CD4-positive, alpha-beta T cell treated with Interleukin-4 for 1 hour (primary cell): ENCODE measurements around the gene MT3.

Experiments used
- DNase-seq, 2 donors: peaks; one replicate each; pipeline ENCODE4 v3.0.0-alpha.2; 2020 to 2022

MT3 gene

DNA sequence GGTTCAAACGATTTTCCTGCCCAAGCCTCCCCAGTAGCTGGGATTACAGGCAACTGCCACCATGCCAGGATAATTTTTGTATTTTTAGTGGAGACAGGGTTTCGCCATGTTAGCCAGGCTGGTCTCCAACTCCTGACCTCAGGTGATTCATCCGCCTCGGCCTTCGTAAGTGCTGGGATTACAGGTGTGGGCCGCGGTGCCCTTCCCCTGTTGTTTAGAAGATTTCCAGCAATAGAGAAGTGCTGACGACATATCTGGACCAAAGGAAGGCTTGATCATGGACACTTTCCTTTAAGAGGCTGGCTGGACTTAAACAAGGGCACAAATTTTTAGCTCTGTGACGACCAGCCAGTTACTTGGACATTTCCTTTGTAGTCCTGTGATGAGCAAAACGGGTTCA lies 41.9 kb downstream of the MT3 start:
- DNase-seq = no peak

DNA sequence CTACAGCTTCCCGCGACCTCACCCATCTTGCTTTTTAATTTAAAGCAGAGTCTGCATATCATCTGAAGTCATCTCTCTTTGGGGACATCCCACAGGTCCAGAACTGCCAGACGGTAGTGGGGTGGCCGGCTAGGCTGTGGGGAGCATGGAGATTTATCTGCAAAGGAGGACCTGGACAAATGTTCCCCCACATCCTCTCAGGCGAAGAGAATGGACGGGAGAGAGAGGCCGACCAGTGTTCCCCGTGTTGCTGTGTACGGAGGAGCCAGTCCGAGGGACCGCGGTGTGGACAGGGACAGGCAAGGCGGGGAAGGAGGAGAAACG lies 42.5 kb downstream of the MT3 start:
- no peak for DNase-seq

DNA sequence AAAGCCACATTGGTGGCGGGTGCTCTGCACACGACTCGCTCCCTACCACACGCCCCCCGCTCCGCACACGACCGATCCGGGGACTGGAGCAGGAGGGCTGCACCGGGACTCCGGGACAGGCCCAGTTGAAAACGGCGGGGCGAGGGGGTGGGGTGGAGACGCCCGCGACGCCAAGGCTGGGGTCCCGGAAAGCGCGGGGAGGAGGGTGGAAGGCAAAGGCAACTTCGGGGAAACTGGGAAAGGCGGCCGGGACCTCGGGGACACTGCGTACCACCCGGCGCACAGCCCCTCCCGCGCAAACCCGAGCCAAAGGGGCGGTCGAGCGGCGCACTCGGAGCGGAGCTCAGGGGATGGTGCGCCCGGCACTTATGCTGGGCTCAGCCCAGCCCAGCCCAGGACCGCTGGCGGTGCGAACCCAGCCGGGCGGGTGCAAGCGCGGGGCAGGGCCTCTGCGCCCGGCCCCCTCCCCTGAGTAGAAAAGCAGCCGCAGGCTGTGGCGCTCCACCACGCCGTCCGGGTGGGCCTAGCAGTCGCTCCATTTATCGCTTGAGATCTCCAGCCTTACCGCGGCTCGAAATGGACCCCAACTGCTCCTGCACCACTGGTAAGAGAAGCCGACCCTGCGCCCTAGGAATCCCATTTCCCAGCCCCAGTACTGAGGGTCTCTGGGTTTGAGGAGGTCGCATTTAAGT lies 43.0 kb downstream of the MT3 start, which contains the start of gene MT1M:
Gene MT1M (plus strand): TSS at position 504 of the 692 bp plus-strand sequence. CDS start 73 bp downstream, at position 577.
- DNase-seq = no peak

DNA sequence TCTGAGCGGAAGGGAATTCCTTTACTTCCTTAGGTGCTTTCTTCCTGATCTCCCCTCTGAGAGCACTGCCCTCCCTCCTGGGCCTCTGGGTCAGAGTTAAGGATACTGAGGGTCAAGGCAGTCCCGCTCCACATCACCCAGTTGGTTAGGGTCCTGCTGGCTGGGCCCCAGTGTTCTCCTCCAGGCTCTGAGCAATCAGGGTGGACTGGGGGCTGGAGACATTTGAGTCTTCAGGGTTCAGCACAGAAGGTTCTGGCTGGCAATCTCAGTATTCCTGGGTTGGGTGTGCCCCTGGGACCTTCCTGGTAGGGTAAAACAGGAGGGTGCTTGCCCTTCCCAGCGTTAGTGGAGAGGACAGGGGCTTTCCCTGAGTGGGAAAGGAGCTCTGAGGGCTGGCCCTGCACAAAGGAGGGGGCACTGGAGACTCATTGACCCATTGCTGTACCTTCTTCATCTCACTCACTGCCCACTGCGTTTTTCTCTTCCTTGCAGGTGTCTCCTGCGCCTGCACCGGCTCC lies 43.6 kb downstream of the MT3 start:
- DNase-seq = no peak

DNA sequence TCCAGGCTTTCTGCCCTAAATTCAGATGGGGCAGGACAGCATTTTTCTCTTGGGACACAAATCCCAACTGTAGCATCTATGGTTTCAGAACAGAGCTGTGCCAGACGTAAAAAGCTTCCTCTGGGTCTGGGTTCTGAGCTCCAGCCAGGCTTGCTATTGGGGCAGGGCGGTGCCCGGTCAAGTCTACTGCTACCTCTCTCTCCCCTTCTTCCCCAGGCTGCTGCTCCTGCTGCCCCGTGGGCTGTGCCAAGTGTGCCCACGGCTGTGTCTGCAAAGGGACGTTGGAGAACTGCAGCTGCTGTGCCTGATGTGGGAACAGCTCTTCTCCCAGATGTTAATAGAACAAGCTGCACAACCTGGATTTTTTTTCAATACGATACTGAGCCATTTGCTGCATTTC lies 44.2 kb downstream of the MT3 start:
- DNase-seq = no peak

DNA sequence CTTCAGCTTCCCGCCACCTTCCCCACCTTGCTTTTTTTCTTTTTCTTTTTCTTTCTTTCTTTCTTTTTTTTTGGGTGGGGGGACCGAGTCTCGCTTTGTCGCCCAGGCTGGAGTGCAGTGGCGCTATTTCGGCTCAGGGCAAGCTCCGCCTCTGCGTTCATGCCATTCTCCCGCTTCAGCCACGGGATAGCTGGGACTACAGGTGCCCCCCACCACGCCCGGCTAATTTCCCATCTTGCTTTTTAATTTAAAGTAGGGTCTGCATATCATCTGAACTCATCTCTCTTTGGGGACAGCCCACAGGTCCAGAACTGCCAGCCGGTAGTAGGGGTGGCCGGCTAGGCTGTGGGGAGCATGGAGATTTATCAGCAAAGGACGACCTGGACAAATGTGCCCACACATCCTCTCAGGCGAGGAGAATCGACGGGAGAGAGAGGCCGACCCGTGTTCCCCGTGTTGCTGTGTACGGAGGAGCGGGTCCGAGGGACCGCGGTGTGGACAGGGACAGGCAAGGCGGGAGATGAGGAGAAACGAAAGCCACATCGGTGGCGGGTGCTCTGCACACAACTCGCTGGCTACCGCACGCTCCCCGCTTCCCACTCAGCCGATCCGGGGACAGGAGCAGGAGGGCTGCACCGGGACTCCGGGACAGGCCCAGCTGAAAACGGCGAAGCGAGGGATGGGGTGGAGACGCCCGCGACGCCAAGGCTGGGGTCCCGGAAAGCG lies 45.5 kb downstream of the MT3 start:
- no peak for DNase-seq

DNA sequence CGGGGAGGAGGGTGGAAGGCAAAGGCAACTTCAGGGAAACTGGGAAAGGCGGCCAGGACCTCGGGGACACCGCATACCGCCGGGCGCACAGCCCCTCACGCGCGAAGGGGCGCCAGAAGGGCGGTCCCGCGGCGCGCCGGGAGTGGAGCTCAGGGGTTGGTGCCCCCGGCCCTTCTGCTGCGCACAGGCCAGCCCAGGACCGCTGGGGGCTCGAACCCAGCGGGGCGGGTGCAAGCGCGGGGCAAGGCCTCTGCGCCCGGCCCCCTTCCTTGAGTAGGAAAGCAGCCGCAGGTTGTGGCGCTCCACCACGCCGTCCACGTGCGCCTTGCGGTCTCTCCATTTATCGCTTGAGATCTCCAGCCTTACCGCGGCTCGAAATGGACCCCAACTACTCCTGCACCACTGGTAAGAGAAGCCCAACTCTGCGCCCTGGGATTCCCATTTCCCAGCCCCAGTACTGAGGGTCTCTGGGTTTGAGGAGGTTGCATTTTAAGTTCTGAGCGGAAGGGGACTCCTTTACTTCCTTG lies 46.2 kb downstream of the MT3 start:
- no peak for DNase-seq

DNA sequence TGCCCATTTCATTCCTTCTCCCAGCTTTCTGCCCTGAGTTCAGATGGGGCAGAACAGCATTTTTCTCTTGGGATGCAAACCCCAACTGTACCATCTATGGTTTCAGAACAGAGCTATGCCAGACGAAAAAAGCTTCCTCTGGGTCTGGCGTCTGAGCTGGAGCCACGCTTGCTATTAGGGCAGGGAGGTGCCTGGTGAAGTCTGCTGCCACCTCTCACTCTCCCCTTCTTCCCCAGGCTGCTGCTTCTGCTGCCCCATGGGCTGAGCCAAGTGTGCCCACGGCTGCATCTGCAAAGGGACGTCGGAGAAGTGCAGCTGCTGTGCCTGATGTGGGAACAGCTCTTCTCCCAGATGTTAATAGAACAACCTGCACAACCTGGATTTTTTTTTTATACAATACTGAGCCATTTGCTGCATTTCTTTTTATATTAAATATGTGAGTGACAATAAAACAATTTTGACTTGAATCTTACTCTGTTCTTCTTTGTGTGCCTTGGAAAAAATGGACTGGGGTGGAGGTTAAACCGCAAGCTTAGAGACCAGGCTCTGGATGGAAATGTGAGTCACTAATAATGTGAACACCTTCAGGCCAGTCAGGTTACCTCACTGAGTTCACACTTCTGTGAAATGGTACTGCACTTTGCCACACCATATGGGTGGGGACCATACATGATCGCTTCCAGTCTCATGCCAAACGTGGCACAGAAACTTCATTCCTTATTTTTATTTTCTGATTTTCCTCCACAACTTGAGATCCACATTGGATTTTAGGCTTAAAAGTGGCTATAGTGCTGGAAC lies 47.5 kb downstream of the MT3 start:
- DNase-seq = no peak

DNA sequence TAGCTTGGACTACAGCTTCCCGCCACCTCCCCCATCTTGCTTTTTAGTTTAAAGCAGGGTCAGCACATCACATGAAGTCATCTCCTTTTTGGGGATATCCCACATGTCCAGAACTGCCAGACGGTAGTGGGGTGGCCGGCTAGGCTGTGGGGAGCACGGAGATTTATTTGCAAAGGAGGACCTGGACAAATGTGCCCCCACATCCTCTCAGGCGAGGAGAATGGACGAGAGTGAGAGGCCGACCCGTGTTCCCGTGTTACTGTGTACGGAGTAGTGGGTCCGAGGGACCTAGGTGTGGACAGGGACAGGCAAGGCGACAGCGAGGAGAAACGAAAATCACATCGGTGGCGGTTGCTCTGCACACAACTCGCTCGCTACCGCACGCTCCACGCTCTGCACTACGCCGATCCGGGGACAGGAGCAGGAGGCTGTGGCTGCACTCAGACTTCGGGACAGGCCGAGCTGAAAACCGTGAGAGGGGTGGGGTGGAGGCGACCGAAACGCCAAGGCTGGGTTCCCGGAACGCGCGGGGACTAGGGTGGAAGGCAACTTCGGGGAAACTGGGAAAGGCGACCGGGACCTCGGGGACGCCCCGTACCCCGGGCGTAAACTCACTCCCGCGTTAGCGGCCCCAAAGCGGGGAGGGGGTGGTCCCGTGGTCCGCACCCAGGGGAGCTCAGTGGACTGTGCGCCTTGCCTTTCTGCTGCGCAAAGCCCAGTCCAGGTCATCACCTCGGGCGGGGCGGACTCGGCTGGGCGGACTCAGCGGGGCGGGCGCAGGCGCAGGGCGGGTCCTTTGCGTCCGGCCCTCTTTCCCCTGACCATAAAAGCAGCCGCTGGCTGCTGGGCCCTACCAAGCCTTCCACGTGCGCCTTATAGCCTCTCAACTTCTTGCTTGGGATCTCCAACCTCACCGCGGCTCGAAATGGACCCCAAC lies 48.8 kb downstream of the MT3 start, which contains the start of gene MT1A:
Gene MT1A (plus strand): TSS at position 853 of the 937 bp plus-strand sequence. CDS start 73 bp downstream, at position 926.
- DNase-seq = no peak

DNA sequence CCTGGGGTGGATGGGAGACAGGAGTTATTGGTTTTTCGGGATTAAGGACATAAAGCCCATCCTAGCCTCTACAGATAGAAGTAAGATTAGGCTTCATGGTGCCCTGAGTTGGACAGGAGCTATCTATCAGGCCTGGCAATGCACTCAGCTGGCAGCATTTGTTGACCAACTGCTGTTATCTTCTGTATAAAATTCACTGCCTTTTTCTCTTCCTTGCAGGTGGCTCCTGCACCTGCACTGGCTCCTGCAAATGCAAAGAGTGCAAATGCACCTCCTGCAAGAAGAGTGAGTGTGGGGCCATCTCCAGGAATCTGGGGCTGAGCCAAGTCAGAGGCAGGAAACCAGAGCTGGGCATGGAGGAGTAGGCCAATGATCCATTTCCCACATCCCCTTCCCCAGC lies 49.7 kb downstream of the MT3 start:
- no peak for DNase-seq

DNA sequence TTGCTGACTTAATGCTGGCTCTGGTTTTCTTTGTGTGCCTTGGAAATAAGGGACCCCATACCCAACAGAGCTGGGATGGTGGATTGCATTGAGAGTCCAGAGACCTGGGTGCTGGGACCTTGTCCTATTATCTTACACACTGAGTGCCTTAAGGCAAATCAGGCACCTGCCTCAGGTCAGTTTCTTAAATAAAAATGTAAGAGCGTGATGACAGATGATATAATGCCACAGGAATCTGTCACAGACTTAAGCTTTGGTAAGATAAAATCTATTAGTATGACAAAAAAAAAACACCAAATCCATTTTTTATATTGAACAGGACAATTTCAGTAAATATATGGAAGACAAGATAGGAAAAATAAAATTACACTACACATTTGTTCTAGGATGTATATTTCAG lies 50.7 kb downstream of the MT3 start:
- DNase-seq = no peak
